ENCODE results near the gene SUN5.

The SUN5 gene

GRCh38 chr20:33026779-33027759, 22.8 kb upstream of the SUN5 start:
- no peak for DNase-seq

GRCh38 chr20:33026072-33026778, 22.0 kb upstream of the SUN5 start:
- no peak for DNase-seq

- DNase-seq: no peak
Measured at GRCh38 chr20:33025318-33025876, 21.2 kb upstream of the SUN5 start.

GRCh38 chr20:33024609-33025317, 20.5 kb upstream of the SUN5 start:
- no peak for DNase-seq

GRCh38 chr20:33024243-33024560, 20.0 kb upstream of the SUN5 start:
- DNase-seq: no peak

- no peak for DNase-seq
Measured at GRCh38 chr20:33023439-33024242, 19.4 kb upstream of the SUN5 start.

- DNase-seq: no peak
Measured at GRCh38 chr20:33022694-33023438, 18.6 kb upstream of the SUN5 start.

GRCh38 chr20:33022289-33022688, 18.1 kb upstream of the SUN5 start:
- no peak for DNase-seq

- DNase-seq: no peak
Measured at GRCh38 chr20:33021879-33022278, 17.6 kb upstream of the SUN5 start.

- DNase-seq: no peak
Measured at GRCh38 chr20:33020278-33021161, 16.3 kb upstream of the SUN5 start.

GRCh38 chr20:33019465-33020277, 15.4 kb upstream of the SUN5 start:
- no peak for DNase-seq

GRCh38 chr20:33018169-33018931, 14.1 kb upstream of the SUN5 start:
- no peak for DNase-seq

GRCh38 chr20:33017542-33017941, 13.3 kb upstream of the SUN5 start:
- DNase-seq: no peak

GRCh38 chr20:33016581-33017109, 12.4 kb upstream of the SUN5 start:
- DNase-seq: no peak

GRCh38 chr20:33015700-33016580, 11.7 kb upstream of the SUN5 start:
- no peak for DNase-seq

- DNase-seq: peak in 2 of 58 donors; percentile 3 to 7
Measured at GRCh38 chr20:33015114-33015484, 10.9 kb upstream of the SUN5 start.

Data from anterior cingulate cortex (tissue), 58 donors.